HG03175 (cell line): Measurements from ENCODE around the gene SYNGAP1.
A peak's percentile ranks its signal among the peaks of the same experiment; 100 is the strongest.
"Not testable (repeated sequence)": the region's sequence is repeated elsewhere in the genome, so short reads cannot be mapped to it uniquely, and the experiment has no call there.

Experiments
- ATAC-seq: cut with Tn5 transposase; IDR thresholded peaks from one replicate; pipeline ENCODE4 v1.9.1; 2021; ENCODE audit warnings: mild to moderate bottlenecking, moderate library complexity; ENCODE audit not compliant: unreplicated experiment

SYNGAP1 gene

DNA sequence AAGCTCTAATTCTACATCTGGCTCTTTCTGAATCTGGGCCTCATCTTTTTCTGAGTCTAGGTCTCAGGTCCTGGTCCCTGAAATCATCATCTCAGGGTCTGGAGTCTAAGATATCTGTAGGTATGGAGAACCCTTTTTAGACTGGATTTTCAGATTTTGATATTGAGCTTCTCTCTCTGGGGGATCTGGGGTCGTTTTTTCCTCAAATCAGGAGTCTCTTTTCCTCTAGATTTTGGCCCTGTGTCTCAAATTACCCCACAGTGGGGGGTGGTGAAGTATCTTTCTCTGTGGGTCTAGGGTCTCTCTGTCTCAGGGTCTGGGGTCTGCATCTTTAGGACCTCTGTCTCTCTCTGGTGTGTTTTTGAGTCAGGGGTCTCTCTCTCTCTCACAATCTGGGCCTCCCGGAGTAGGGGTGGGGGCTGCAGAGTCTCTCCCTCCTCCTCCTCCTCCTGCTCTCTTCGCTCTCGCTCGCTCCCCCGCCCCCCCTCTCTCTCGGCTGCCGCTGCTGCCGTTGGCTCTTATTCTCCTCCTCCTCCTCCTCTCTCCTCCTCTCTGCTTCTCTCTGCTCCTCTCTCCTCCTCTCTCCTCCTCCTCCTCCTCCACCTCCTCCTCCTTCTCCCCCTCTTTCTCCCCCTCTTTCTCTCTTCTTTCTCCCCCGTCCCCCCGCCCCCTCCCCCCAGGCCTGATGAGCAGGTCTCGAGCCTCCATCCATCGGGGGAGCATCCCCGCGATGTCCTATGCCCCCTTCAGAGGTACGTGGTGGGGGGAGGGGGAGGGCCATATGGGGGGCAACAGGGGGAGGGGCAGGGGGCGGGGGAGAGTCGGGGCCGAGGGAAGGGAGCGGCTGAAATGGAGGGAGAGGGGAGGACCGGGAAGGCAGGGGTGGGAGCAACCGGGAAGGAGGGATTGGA lies at the start of gene SYNGAP1:
Gene SYNGAP1, plus strand, starts transcription at position 486 of the 911 bp plus-strand sequence. Its CDS starts 200 bp downstream, at position 686.
- ATAC-seq: no peak

DNA sequence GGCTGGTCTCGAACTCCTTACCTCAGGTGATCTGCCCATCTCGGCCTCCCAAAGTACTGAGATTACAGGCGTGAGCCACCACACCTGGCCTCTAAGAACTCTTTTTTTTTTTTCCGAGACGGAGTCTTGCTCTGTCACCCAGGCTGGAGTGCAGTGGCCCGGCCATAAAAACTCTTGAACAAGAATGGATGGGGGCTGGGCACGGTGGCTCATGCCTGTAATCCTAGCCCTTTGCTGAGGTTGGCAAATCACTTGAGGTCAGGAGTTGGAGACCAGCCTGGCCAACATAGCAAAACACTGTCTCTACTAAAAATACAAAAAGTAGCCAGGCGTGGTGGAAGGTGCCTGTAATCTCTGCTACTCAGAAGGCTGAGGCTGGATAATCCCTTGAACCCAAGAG lies 48.0 kb upstream of the SYNGAP1 start:
- not testable (repeated sequence) for ATAC-seq

DNA sequence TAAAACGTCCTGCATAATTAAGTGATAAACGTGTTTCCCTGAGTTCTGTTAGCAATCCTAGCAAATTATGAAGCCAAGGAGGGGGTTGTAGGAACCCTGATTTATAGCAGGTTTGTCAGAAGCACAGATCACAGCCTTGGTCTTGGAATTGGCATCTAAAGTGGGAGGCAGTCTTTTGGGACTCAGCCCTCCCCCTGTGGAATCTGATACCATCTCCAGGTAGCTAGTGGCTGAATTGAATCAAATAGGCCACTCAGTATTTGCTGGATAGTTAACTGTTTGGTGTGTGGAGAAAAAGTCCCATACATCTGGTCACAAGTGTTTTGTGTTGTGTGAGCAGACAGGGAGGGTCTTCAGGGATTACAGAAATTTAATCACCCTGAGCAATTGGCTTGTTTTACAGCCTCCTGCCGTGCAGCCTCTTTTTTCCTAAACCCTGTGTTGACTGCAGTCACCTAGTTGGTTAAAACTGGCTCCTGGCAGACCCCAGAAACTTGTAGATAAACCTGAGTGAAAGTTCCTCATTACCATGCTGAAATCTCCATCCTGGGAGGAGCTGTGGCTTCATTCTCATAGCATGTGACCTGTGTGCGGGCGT lies 47.2 kb upstream of the SYNGAP1 start:
- no peak for ATAC-seq

DNA sequence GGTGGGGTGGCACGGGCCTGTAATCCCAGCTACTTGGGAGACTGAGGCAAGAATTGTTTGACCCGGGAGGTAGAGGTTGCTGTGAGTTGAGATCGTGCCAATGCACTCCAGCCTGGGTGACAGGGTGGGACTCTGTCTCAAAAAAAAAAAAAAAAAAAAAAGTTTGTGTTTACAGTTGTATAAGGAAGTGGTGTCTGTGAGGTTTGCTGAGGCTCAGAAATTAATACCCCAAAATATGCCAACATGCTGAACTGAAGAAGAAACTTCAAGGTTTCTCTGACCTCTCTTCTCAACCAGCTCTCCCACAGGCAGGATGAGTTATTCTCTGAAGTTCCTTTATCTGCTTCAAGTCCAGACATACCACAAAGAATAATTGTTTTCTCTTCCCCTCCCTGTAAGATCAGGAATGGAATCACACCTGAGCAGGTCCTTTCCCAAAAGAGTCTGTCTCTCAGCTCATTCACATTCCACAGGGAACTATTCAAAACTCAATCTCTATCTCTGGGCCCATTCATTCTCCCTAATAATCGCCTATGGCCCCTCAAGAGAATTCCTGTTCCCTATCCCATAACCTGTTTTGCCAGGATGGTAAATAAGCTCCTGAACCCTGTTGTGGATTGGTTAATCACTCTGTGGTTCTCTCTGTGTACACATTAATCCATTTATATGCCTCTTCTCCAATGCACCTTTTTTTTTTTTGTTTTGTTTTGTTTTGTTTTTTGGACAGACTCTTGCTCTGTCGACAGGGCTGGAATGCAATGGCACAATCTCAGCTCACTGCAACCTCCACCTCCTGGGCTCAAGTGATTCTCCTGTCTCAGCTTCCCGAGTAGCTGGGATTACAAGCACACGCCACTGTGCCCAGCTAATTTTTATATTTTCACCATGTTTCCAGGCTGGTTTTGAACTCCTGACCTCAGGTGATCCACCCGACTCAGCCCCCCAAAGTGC lies 45.6 kb upstream of the SYNGAP1 start:
- ATAC-seq: no peak

DNA sequence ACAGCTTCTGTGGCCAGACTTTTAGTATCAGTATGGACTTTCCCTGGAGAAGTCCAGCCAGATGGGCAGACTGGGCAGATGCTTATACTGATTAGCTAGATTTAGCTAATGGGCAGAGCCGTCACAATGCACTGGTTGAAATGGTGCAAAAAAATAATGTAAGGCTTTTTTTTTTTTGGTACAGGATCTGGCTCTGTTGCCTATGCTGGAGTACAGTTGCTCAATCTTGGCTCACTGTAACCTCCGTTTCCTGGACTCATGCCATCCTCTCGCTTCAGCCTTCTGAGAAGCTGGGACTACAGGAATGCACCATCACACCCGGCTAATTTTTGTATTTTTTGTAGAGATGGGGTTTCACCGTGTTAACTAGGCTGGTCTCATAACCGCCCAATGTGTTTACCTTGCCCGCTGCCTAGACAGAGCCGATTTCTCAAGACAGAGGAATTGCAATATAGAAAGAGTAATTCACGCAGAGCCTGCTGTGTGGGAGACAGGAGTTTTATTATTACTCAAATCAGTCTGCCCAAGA lies 44.7 kb upstream of the SYNGAP1 start:
- ATAC-seq: no peak

DNA sequence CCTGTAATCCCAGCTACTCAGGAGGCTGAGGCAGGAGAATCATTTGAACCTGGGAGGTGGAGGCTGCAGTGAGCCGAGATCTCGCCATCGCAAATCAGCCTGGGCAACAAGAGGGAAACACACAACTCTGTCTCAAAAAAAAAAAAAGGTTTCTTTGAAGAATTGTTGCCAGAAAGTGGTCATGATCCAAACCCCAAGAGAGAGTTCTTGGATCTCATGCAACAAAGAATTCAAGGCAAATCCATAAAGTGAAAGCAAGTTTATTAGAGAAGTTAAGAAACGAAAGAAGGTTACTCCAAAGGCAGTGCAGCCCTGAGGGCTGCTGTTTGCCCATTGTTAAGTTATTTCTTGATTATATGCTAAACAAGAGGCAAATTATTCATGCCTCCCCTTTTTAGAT lies 42.7 kb upstream of the SYNGAP1 start:
- no peak for ATAC-seq

DNA sequence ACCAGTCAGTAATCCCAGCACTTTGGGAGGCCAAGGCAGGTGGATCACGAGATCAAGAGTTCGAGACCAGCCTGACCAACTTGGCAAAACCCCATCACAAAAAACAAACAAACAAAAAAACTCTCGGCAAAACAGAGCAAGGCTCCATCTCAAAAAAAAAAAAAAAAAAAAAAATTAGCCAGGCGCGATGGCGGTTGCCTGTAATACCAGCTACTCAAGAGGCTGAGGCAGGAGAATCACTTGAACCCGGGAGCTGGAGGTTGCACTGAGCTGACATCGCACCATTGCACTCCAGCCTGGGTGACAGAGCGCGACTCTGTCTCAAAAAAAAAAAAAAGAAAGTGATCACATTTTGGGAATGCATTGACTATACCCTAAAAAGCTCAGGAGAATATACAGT lies 40.7 kb upstream of the SYNGAP1 start:
- ATAC-seq: not testable (repeated sequence)

DNA sequence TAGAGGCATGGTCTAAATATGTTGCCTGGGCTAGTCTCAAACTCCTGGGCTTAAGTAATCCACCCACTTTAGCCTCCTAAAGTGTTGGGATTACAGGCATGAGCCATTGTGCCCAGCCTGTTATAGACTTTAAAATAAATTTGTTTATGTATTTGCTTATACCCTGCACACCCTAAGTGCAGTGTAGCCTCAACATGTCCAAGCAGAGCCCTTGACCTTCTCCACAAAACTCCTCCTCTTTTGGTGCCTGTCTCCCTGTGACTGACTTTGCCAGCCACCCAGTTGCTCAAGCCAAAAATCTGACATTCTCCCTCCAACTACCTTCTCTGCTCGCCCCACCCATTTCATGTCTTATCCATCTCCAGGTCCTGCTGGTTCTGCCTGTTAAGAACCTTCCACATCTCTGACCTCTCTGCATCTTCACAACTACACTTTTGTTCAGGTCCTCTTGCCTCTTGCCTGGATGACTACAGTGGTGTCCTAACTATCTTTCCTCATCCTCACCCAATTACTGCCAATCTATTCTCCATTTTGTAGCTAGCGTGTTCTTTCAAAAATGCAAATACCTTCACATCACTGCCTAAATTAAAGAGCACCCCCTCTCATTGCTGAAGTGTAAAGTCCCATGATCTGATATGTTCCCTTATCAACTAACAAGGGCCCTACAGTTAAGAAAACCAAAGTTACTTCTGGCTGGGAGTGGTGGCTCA lies 39.4 kb upstream of the SYNGAP1 start:
- no peak for ATAC-seq

DNA sequence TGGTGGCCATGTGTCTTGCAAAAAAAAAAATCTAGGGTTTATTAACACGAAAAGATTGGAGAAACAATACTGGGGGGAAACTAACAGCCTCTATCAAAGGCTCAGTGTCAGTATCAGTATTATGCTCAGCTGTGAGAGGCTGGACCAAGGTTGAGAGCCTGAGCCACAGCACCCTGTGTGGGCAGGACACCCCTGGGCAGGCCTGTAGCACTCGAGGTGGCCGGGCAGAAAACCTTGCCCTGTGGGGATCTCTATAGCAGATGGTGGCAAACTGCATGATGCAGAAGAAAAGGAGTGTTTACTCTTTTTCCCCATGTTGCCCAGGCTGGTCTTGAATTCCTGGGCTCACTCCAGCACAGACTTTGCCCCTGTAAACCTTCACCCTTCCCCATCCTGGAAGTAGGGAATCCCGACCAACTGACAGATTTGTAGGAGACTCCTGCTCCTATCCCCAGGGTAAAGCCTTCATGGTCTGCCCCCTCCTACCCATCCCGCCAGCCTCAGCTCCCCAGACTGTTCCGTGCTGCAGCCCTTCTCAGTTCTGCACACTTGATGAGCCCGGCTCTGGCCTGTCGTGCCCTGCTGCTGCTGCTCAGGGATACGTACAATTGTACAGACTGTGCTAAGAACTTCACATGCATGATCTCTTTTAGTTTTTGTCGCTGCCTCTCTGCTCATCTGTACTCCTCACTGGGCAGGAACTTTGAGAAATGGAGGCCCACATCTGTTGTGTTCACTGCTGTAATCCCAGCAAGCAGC lies 36.3 kb upstream of the SYNGAP1 start:
- no peak for ATAC-seq

DNA sequence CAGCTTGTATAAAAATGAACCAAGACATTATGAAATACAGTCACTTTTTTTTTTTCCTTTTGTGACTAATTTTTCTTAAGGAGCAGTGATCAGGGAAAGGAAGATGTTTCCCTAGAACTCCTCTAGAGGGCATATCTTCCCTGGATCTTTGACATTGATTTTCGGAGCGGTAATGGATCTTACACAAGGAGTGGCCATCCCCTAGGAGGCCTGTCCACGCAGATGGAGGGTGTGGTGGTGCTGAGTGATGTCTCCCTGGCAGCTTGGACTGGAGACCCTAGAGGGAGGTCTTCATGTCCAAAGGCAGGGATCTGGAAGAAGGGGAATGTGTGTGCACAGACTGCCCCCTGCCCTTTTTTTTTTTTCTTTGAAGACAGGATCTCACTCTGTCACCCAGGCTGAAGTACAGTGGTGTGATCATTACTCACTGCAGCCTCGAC lies 35.3 kb upstream of the SYNGAP1 start:
- no peak for ATAC-seq

DNA sequence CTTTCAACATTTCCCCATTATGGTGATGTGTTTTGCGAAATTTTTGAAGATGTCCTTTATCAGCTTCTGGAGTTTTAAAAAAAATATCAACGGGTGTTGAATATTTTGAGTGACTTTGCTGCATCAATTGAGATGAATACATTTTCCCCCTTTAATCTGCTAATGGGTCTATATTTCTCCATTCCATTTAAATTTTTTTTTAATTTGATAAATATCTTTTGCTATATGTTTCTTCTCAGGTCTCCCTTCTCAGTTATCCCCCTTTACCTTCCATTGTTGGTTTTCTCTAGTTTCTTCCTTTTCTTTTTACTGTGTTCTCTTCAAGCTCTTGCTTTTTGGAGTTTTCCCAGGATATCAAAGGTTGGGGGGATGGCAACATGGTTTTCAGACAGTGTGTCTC lies 29.7 kb upstream of the SYNGAP1 start:
- ATAC-seq: no peak

DNA sequence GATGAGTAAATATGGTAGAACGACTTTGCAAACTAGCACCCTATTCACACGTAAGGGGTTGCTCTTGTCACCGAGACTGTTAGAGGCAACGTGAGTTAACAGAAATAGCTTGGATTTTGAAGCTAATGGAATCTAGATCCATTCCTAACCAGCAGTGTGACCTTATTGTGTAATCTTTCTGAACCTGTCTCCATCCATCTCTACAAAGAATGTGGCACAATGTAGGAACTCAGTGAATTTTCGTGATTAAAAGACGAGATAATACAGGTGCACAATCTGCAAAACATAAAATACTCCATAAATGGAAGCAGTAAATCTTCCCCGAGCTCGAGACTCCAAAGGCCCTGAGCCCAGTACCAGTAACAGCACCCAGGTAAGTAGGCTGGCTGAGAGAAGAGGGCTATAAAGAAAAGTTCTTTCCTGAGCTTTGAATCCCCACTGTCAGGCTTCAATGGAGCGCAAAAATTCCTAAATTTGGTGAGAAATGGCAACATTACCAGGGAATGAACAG lies 29.0 kb upstream of the SYNGAP1 start:
- ATAC-seq: no peak

DNA sequence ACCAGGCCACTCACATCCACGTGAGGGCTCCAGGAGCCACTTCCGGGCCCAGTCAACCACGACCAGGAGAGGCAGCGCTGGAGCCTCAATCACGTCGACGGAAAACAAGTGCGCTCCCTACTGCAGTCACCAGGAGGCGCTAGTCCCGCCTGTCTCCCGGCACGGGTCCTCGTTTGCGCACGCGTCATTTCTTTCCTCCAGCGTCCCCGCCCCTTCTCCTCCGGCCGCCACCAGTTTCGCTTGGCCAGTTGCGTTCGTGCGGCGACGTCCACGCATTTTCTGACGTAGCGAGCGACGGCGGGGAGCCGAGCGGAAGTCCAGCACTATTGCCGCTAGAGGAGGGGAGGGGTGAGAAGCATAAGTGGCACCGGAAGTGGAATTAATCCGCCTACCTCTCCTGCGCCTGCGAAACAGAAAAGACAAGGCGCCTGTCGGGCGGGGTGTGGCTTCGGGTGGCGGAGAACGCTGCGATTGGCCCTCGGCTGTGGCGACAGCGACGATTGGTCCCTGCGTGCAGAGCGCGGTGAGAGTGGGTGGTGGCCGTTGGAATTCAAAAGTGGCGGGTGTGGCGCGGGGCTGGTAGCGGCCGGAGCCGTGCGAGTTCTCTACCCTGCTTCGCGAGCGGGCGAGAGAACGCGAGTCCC lies 28.5 kb upstream of the SYNGAP1 start, which contains the start of gene KIFC1:
Gene KIFC1, plus strand, starts transcription at position 546 of the 644 bp plus-strand sequence. CDS start 163 bp downstream, outside the sequence.
- peak; percentile 88 for ATAC-seq

DNA sequence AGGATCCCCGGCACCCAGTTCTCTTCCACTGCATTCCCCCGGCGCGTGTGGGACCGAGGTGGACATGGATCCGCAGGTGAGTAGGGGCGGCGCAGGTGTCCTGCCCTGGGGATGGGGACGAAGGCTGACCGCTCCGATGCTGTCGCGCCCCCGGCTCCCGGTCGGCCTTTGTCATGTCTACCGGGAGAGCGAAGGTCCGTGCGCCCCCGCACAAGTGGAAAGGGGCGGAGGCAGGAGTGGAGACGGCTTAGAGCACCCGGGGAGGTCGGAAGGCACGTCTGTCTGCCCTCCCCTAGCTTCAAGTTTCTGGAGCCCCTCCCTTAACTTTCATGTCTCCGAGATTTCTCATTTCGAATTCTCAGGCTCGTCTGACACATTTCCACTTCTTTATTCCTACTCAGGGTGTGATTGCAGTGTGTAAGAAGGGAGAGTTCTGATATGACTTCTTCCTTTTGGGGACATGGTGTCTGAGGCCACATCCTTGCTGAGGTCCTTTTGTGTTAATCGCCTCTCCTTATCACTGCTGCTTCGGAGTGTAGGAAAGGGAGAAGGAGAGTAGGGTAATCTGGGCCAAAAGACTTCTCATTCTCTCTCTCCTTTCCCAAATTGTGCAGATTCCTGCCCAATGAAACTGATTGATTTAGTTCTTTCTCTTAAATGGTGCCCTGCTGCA lies 27.8 kb upstream of the SYNGAP1 start:
- peak; percentile 3 for ATAC-seq

DNA sequence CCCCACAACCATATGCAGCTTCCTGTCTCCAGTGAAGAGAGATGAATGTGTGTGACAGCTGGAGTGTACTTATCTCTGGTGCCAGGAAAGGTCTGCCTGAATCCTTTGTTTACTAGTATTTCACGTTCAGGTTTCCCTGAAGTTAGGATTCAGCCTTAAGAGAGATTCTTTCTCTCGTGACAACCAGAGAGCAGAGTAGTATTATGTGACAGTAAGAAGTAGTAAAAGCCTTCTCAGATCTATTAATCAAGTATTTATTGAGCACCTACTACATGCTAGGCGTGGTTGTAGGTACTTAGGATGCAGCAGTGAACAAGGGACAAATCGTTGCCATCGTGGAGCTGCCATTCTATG lies 27.3 kb upstream of the SYNGAP1 start:
- no peak for ATAC-seq

DNA sequence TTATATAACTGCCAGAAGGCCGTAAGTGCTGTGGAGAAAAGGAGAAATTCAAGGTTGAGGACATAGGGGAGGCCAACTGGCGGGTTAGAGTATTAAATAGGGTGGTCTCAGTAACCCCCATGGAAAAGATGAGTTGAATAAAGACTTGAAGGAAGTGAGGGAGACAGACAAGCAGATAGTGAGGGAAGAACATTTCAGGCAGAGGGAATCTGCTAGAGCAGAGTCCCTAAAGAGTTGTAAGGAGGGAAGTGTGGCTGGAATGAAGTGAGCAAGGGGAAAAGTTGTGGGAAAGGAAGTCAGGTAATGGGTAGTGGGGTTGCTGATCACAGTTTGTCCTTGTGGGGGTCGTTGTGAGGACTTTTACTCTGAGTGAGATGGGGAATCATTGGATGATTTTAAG lies 26.9 kb upstream of the SYNGAP1 start:
- no peak for ATAC-seq

DNA sequence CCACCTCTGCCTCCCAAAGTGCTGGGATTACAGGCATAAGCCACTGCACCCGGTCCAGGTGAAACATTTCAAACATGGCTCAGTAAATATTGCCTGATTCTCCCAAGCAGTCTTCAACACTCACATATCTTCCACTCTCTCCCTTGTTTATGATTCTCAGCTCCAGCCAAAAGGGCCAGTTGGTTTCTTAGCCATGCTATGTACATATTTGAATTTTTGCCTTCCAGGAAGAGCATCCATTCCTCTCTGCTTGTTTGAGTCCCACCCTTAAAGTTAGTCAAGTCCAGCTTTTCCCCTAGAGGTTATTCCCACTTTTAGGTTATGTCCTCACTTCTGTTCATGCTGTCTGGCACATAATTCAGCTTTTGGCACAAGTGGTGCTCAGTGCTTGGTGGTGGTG lies 22.3 kb upstream of the SYNGAP1 start:
- no peak for ATAC-seq

DNA sequence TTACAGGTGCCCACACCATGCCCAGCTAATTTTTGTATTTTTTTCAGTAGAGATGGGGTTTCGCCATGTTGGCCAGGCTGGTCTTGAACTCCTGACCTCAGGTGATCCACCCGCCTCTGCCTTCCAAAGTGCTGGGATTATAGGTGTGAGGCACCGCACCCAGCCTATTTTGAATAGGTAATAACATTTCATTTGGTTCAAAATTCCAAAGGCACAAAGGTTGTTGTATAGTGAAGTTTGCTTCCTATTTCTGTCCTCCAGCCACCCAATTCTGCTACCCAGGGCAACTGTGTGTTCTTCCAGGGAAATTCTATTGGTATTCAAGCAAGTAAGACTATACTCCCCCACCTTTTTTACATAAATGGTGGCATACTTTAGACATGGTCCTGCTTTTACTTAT lies 21.3 kb upstream of the SYNGAP1 start:
- ATAC-seq: not testable (repeated sequence)
